Activated T-helper 1 cell treated with anti-CD3 and anti-CD28 coated beads, Interleukin-12 subunit alpha, Interleukin-12 subunit beta, Interleukin-2, Interleukin-4 antibody, amounts not matched to agents 30 ng/mL and 10 ng/mL and 1 ng/mL, durations not matched to agents 14 hours and 24 hours and 36 hours (primary cell): Measurements from ENCODE around the gene MKRN1. TPM values are rescaled to one million over a fixed set of nuclear protein-coding genes. Genes with fewer than 3 reads are reported as not detected.
"Not testable (repeated sequence)": the region's sequence is repeated elsewhere in the genome, so short reads cannot be mapped to it uniquely, and the experiment has no call there.

Experiments used
- DNase-seq: peaks from one replicate; pipeline ENCODE4 v3.0.0; 2021; ENCODE audit warnings: low spot score
- H3K27ac Mint-ChIP-seq: one replicate; pipeline ENCODE4 v1.8.0; 2021; ENCODE audit warnings: mild to moderate bottlenecking, mixed read lengths
- H3K27me3 Mint-ChIP-seq: one replicate; pipeline ENCODE4 v1.8.0; 2022; ENCODE audit warnings: mild to moderate bottlenecking, moderate library complexity, mixed read lengths; ENCODE audit not compliant: insufficient read depth
- H3K36me3 Mint-ChIP-seq: one replicate; pipeline ENCODE4 v1.8.0; 2021; ENCODE audit warnings: low read depth, mixed read lengths
- H3K4me1 Mint-ChIP-seq: one replicate; pipeline ENCODE4 v1.8.0; 2021; ENCODE audit warnings: low read depth, mixed read lengths
- H3K4me3 Mint-ChIP-seq: one replicate; pipeline ENCODE4 v1.8.0; 2021; ENCODE audit warnings: mild to moderate bottlenecking, moderate library complexity, mixed read lengths
- H3K9me3 Mint-ChIP-seq: one replicate; pipeline ENCODE4 v1.8.0; 2021; ENCODE audit warnings: mixed read lengths
- intact Hi-C: fragments of 100-400 bp; cut with micrococcal nuclease; formaldehyde crosslinking; loops from one replicate; pipeline ENCODE4 v1.15.1; 2024
- total RNA-seq: library from RNA; stranded (reverse); gene quantifications from 2 replicates; pipeline ENCODE4 v1.2.3, GENCODE V29; 2022

The MKRN1 gene
- total RNA-seq, 1 donor from 2014 or later = 72.2 TPM

- Mint-ChIP-seq H3K4me3 (no peak overlapping the region), H3K36me3 (peaks cover 9% of the 10 kb centered on the region), H3K27me3 (no peaks in the 10 kb centered on the region), H3K9me3 (no peaks in the 10 kb centered on the region), H3K27ac (no peak overlapping the region), H3K4me1 (peaks cover 21% of the 10 kb centered on the region)
- intact Hi-C loops = no loop called here
- DNase-seq = no peak
These were observed 31.5 kb downstream of the MKRN1 start for GRCh38 chr7:140447841-140448240.

- intact Hi-C loops = no loop called here
- no peaks in the 10 kb centered on the region for H3K36me3 Mint-ChIP-seq
- no peaks in the 10 kb centered on the region for H3K27me3 Mint-ChIP-seq
- no peaks in the 10 kb centered on the region for H3K9me3 Mint-ChIP-seq
- H3K27ac Mint-ChIP-seq = no peak overlapping the region
- H3K4me3 Mint-ChIP-seq = no peak overlapping the region
- peaks cover 16% of the 10 kb centered on the region for H3K4me1 Mint-ChIP-seq
- no peak for DNase-seq
These were observed 32.8 kb downstream of the MKRN1 start for GRCh38 chr7:140446467-140446866.

- H3K27me3 Mint-ChIP-seq = peaks cover 3% of the 10 kb centered on the region
- H3K4me1 Mint-ChIP-seq = peaks cover 13% of the 10 kb centered on the region
- no peak overlapping the region for H3K27ac Mint-ChIP-seq
- no peaks in the 10 kb centered on the region for H3K36me3 Mint-ChIP-seq
- no peak overlapping the region for H3K4me3 Mint-ChIP-seq
- no peak for DNase-seq
- no peaks in the 10 kb centered on the region for H3K9me3 Mint-ChIP-seq
- intact Hi-C loops = loop anchor here (5.0 kb wide), 1 partner anchor 64 kb away; no protein-coding TSS in a partner anchor
These were observed 37.8 kb downstream of the MKRN1 start for GRCh38 chr7:140441519-140441918.

DNA sequence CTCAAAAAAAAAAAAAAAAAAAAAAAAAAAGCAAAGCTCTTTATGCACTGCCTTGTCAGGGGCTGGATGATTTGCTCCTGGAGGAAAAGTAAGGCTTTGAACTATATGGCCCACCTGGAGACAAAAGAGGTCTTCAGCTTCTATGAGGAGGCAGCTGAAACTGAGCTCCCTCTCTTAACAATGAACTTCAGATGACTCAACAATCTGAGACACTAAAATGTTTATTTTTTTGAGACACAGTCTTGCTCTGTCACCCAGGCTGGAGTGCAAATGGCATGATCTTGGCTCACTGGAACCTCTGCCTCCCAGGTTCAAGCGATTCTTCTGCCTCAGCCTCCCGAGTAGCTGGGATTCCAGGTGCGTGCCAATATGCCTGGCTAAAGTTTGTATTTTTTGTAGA lies 38.7 kb downstream of the MKRN1 start:
- Mint-ChIP-seq H3K27me3 (peaks cover 4% of the 10 kb centered on the region), H3K27ac (no peak overlapping the region), H3K9me3 (no peaks in the 10 kb centered on the region), H3K36me3 (no peaks in the 10 kb centered on the region), H3K4me1 (peaks cover 13% of the 10 kb centered on the region), H3K4me3 (no peak overlapping the region)
- intact Hi-C loops = loop anchor here (5.0 kb wide), 1 partner anchor 63 kb away; no protein-coding TSS in a partner anchor
- no peak for DNase-seq

DNA sequence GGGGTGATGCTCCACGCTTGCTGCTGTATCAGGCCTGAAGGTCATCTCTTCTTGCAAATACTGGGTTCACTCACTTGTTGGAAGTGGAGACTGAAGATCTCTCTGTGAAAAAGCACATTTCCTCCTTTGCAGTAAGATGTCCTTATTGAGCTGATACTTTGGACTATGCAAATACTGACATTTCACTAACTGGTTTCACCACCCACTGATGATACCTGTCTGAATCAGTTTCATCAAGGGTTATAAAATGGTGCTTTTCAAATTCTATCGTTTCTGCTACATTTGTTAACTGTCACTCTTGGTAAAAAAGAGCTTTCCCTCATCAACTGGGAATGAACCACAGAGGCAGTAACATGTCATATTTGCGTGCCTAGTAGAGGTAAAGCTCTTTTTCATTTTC lies 39.9 kb downstream of the MKRN1 start:
- H3K4me1 Mint-ChIP-seq = peaks cover 13% of the 10 kb centered on the region
- H3K9me3 Mint-ChIP-seq = no peaks in the 10 kb centered on the region
- no peak for DNase-seq
- peak overlapping the region; percentile 58 for H3K27ac Mint-ChIP-seq
- intact Hi-C loops = loop anchor here (2.0 kb wide), 1 partner anchor 37 kb away; no protein-coding TSS in a partner anchor
- no peak overlapping the region for H3K4me3 Mint-ChIP-seq
- H3K27me3 Mint-ChIP-seq = peaks cover 4% of the 10 kb centered on the region
- no peaks in the 10 kb centered on the region for H3K36me3 Mint-ChIP-seq

- no peak for DNase-seq
- Mint-ChIP-seq H3K27ac (no peak overlapping the region), H3K4me3 (no peak overlapping the region), H3K9me3 (no peaks in the 10 kb centered on the region), H3K4me1 (peaks cover 7% of the 10 kb centered on the region), H3K27me3 (peaks cover 4% of the 10 kb centered on the region), H3K36me3 (no peaks in the 10 kb centered on the region)
- intact Hi-C loops = no loop called here
These were observed 43.9 kb downstream of the MKRN1 start for GRCh38 chr7:140435252-140435895.

DNA sequence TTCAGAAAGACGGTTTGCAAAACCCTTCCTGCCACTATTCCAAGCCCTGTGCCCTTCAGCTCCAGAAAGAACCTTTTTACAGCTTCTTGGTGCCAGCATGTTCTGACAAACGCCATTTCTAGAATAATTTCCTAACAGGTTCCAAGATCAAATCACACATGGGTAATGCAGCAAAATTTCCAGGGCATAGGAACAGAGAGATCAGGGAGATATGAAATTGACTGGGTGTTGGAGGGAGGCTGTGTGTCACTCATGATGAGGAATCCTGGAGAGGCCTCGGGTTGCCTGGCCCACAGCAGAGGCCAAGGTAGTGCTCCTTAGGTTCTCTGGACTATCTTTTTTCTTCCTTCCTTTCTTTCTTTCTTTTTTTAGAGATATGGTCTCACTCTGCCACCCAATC lies 45.9 kb downstream of the MKRN1 start:
- Mint-ChIP-seq H3K36me3 (peaks cover 2% of the 10 kb centered on the region), H3K27me3 (peaks cover 2% of the 10 kb centered on the region), H3K27ac (no peak overlapping the region), H3K4me1 (no peaks in the 10 kb centered on the region), H3K4me3 (no peak overlapping the region), H3K9me3 (no peaks in the 10 kb centered on the region)
- intact Hi-C loops = no loop called here
- no peak for DNase-seq

GRCh38 chr7:140426130-140426529 lies 53.2 kb downstream of the MKRN1 start:
- no peak overlapping the region for H3K4me3 Mint-ChIP-seq
- H3K36me3 Mint-ChIP-seq = peaks cover 10% of the 10 kb centered on the region
- no peak overlapping the region for H3K27ac Mint-ChIP-seq
- no peak for DNase-seq
- H3K9me3 Mint-ChIP-seq = no peaks in the 10 kb centered on the region
- no peaks in the 10 kb centered on the region for H3K27me3 Mint-ChIP-seq
- H3K4me1 Mint-ChIP-seq = no peaks in the 10 kb centered on the region
- intact Hi-C loops = no loop called here

- no peaks in the 10 kb centered on the region for H3K27me3 Mint-ChIP-seq
- H3K36me3 Mint-ChIP-seq = peaks cover 10% of the 10 kb centered on the region
- no peak overlapping the region for H3K27ac Mint-ChIP-seq
- intact Hi-C loops = no loop called here
- no peak for DNase-seq
- no peaks in the 10 kb centered on the region for H3K4me1 Mint-ChIP-seq
- no peaks in the 10 kb centered on the region for H3K9me3 Mint-ChIP-seq
- H3K4me3 Mint-ChIP-seq = no peak overlapping the region
These were observed 53.6 kb downstream of the MKRN1 start for GRCh38 chr7:140425718-140426117.

DNA sequence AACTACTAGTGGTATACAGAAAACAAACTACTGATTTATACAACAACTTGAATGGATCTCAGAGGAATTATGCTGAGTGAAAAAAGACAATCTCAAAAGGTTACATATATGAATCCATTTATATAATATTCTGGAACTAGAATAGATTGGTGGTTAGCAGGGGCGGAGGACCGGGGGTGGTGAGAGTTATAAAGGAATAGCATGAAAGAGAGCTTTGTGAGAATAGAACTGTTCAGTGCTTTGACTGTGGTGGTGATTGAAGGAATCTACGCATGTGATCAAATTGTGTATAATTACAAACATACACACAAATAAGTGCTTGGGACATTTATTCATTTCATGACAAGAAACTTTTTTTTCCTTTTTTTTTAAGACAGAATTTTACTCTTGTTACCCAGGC lies 55.8 kb downstream of the MKRN1 start:
- Mint-ChIP-seq H3K27ac (no peak overlapping the region), H3K9me3 (no peaks in the 10 kb centered on the region), H3K36me3 (peaks cover 10% of the 10 kb centered on the region), H3K27me3 (no peaks in the 10 kb centered on the region), H3K4me1 (peaks cover 5% of the 10 kb centered on the region), H3K4me3 (no peak overlapping the region)
- intact Hi-C loops = no loop called here
- no peak for DNase-seq

DNA sequence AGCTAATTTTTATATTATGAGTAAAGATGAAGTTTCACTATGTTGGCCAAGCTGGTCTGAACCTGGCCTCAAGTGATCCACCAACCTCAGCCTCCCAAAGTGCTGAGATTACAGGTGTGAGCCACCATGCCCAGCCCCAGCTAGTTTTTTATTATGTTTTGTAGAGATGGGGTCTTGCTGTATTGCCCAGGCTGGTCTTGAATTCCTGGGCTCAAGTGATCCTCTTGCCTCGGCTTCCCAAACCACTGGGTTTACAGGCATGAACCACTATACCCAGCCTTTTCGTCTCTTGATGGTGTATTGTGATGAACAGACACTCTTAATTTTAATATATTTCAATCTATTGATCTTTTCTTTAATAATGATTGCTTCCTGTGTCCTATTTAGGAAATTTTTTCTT lies 57.8 kb downstream of the MKRN1 start:
- intact Hi-C loops = no loop called here
- no peaks in the 10 kb centered on the region for H3K9me3 Mint-ChIP-seq
- H3K36me3 Mint-ChIP-seq = peaks cover 12% of the 10 kb centered on the region
- no peak for DNase-seq
- peaks cover 13% of the 10 kb centered on the region for H3K4me1 Mint-ChIP-seq
- H3K27me3 Mint-ChIP-seq = no peaks in the 10 kb centered on the region
- H3K27ac Mint-ChIP-seq = no peak overlapping the region
- no peak overlapping the region for H3K4me3 Mint-ChIP-seq

- H3K36me3 Mint-ChIP-seq = peaks cover 22% of the 10 kb centered on the region
- no peaks in the 10 kb centered on the region for H3K9me3 Mint-ChIP-seq
- H3K27ac Mint-ChIP-seq = no peak overlapping the region
- intact Hi-C loops = no loop called here
- H3K4me3 Mint-ChIP-seq = no peak overlapping the region
- no peak for DNase-seq
- no peaks in the 10 kb centered on the region for H3K27me3 Mint-ChIP-seq
- H3K4me1 Mint-ChIP-seq = peaks cover 18% of the 10 kb centered on the region
These were observed 60.7 kb downstream of the MKRN1 start for GRCh38 chr7:140418653-140419052.

- DNase-seq, intact Hi-C loops, H3K27ac Mint-ChIP-seq, H3K9me3 Mint-ChIP-seq, H3K4me3 Mint-ChIP-seq, H3K27me3 Mint-ChIP-seq: not testable (repeated sequence)
- peaks cover 18% of the 10 kb centered on the region for H3K4me1 Mint-ChIP-seq
- peaks cover 25% of the 10 kb centered on the region for H3K36me3 Mint-ChIP-seq
These were observed 61.2 kb downstream of the MKRN1 start for GRCh38 chr7:140418156-140418472.
